Fibroblast of lung (primary cell): Measurements from ENCODE around the gene RERE. TPM values are rescaled to one million over a fixed set of nuclear protein-coding genes. Genes with fewer than 3 reads are reported as not detected.

Experiments
- DNase-seq, 2 donors: peaks; one replicate each; pipeline versions ENCODE4 v3.0.0 to v3.0.0-alpha.2; 2010; ENCODE audit warnings: low read depth in 2 of 2
- H2AFZ ChIP-seq: 2 replicates; pipeline ENCODE4 v1.5.1; 2012; ENCODE audit warnings: low read length, control low read depth, inconsistent platforms
- H3K27ac ChIP-seq: 2 replicates; pipeline ENCODE4 v1.5.1; 2011; ENCODE audit warnings: low read length, control low read depth; ENCODE audit not compliant: insufficient read depth
- H3K27me3 ChIP-seq: 2 replicates; pipeline ENCODE4 v1.5.1; 2011; ENCODE audit warnings: mild to moderate bottlenecking, low read length; ENCODE audit not compliant: control insufficient read depth, insufficient read depth
- H3K36me3 ChIP-seq: 2 replicates; pipeline ENCODE4 v1.5.1; 2011; ENCODE audit warnings: low read length; ENCODE audit not compliant: control insufficient read depth, insufficient read depth
- H3K4me1 ChIP-seq: 2 replicates; pipeline ENCODE4 v1.5.1; 2011; ENCODE audit warnings: low read length; ENCODE audit not compliant: control insufficient read depth, insufficient read depth; ENCODE audit errors: extremely low read depth
- H3K4me2 ChIP-seq: 2 replicates; pipeline ENCODE4 v1.5.1; 2011; ENCODE audit warnings: low read length, control low read depth; ENCODE audit not compliant: insufficient read depth; ENCODE audit errors: extremely low read depth
- H3K4me3 ChIP-seq, 4 experiments: fragments of 200-600 bp in 1 of 4; sonication (generic) in 1 of 4; replicated peaks in 1 of 4; 2 replicates each; pipeline ENCODE4 v1.5.1; 2011 to 2016; ENCODE audit warnings: low read length in 4 of 4, low read depth in 3 of 4, mild to moderate bottlenecking in 3 of 4, control low read depth in 2 of 4, inconsistent platforms in 1 of 4, mixed read lengths in 1 of 4; ENCODE audit not compliant: insufficient read depth in 1 of 4; ENCODE audit errors: control extremely low read depth in 1 of 4
- H3K79me2 ChIP-seq: 2 replicates; pipeline ENCODE4 v1.5.1; 2012; ENCODE audit warnings: mild to moderate bottlenecking, low read length, inconsistent platforms; ENCODE audit not compliant: control insufficient read depth, insufficient read depth
- H3K9ac ChIP-seq: 2 replicates; pipeline ENCODE4 v1.5.1; 2011; ENCODE audit warnings: mild to moderate bottlenecking, low read length, control low read depth; ENCODE audit not compliant: insufficient read depth
- H3K9me3 ChIP-seq: 2 replicates; pipeline ENCODE4 v1.5.1; 2012; ENCODE audit warnings: low read depth, low read length; ENCODE audit not compliant: control insufficient read depth, insufficient read depth
- H4K20me1 ChIP-seq: 2 replicates; pipeline ENCODE4 v1.5.1; 2011; ENCODE audit warnings: low read length; ENCODE audit not compliant: control insufficient read depth, insufficient read depth; ENCODE audit errors: extremely low read depth
- CTCF ChIP-seq, 2 donors: IDR thresholded peaks in 1 of 2; conservative IDR thresholded peaks in 1 of 2; 1 replicate in 1 of 2; 2 replicates in 1 of 2; pipeline ENCODE4 v1.5.1; 2011 to 2012; ENCODE audit warnings: low read length in 2 of 2, control low read depth in 1 of 2, inconsistent platforms in 1 of 2, low read depth in 1 of 2, mild to moderate bottlenecking in 1 of 2
- EZH2 ChIP-seq: IDR thresholded peaks from 2 replicates; pipeline ENCODE4 v1.5.1; 2012; ENCODE audit warnings: low read length, control low read depth, mild to moderate bottlenecking; ENCODE audit errors: missing control alignments
- polyA plus RNA-seq, 2 donors: library from polyadenylated mRNA; depleted of rRNA in 1 of 2; stranded (reverse) in 1 of 2; unstranded in 1 of 2; fragments of >200 nt; gene quantifications; 2 replicates each; pipeline ENCODE4 v1.2.1, GENCODE V29; 2011 to 2012; ENCODE audit warnings: missing spikeins in 1 of 2
- total RNA-seq: library from RNA; depleted of rRNA; stranded (reverse); fragments of >200 nt; gene quantifications from 2 replicates; pipeline ENCODE4 v1.2.1, GENCODE V29; 2014

RERE gene
- total and polyA plus RNA-seq, 2 donors (not counting 1 experiment from before 2014, with no cell fraction given), result 3.7 to 51.0 TPM

- H2AFZ ChIP-seq, result no peak overlapping the region
- H3K9ac ChIP-seq, result no peak overlapping the region
- peaks cover 2% of the 10 kb centered on the region for H3K4me1 ChIP-seq
- H3K27me3 ChIP-seq, result no peaks in the 10 kb centered on the region
- H3K4me3 ChIP-seq, result no peak overlapping the region
- TF ChIP-seq CTCF (conservative IDR thresholded peaks at IDR 0.05 in 1 of 2, IDR thresholded peaks at IDR 0.05 in 1 of 2; ENCODE audit: low read depth in 1 of 2, low read length in 2 of 2), result no peak
- TF ChIP-seq EZH2, result no peak
- no peaks in the 10 kb centered on the region for H4K20me1 ChIP-seq
- no peaks in the 10 kb centered on the region for H3K79me2 ChIP-seq
- DNase-seq, result no peak
- H3K36me3 ChIP-seq, result no peaks in the 10 kb centered on the region
- no peaks in the 10 kb centered on the region for H3K9me3 ChIP-seq
- H3K27ac ChIP-seq, result no peak overlapping the region
- H3K4me2 ChIP-seq, result no peak overlapping the region
These were observed 239.1 kb downstream of the RERE start for GRCh38 chr1:8578132-8578877.

- H3K36me3 ChIP-seq, result no peaks in the 10 kb centered on the region
- DNase-seq, result no peak
These were observed 242.5 kb downstream of the RERE start for GRCh38 chr1:8574985-8575384.

GRCh38 chr1:8572106-8572505 lies 245.3 kb downstream of the RERE start:
- peak; percentile 33 to 45 for DNase-seq
- Histone ChIP-seq H3K4me1 (no peaks in the 10 kb centered on the region), H3K4me2 (peak overlapping the region; percentile 13), H3K9me3 (no peaks in the 10 kb centered on the region), H3K36me3 (no peaks in the 10 kb centered on the region), H4K20me1 (no peaks in the 10 kb centered on the region), H3K27me3 (no peaks in the 10 kb centered on the region), H3K4me3 (no peak overlapping the region), H3K27ac (no peak overlapping the region), H2AFZ (peak overlapping the region; percentile 52), H3K9ac (no peak overlapping the region), H3K79me2 (no peaks in the 10 kb centered on the region)
- TF ChIP-seq CTCF (conservative IDR thresholded peaks at IDR 0.05 in 1 of 2, IDR thresholded peaks at IDR 0.05 in 1 of 2; ENCODE audit: low read depth in 1 of 2, low read length in 2 of 2) (no peak), EZH2 (no peak)

More at GRCh38 chr1:8574985-8575384, 242.5 kb downstream of the RERE start:
- Histone ChIP-seq H3K79me2 (no peaks in the 10 kb centered on the region), H3K27me3 (no peaks in the 10 kb centered on the region), H3K27ac (no peak overlapping the region), H3K4me2 (no peak overlapping the region), H3K9me3 (no peaks in the 10 kb centered on the region), H2AFZ (no peak overlapping the region), H4K20me1 (no peaks in the 10 kb centered on the region), H3K4me1 (no peaks in the 10 kb centered on the region), H3K9ac (no peak overlapping the region), H3K4me3 (no peak overlapping the region)
- TF ChIP-seq CTCF (conservative IDR thresholded peaks at IDR 0.05 in 1 of 2, IDR thresholded peaks at IDR 0.05 in 1 of 2; ENCODE audit: low read depth in 1 of 2, low read length in 2 of 2), result no peak
- no peak for TF ChIP-seq EZH2
